ENCODE data around the gene IDI2.

- TF ChIP-seq CTCF (IDR thresholded peaks at IDR 0.05; ENCODE audit: low read depth, low read length, poor library complexity, severe bottlenecking) (no peak), EZH2phosphoT487 (IDR thresholded peaks at IDR 0.05; ENCODE audit: borderline replicate concordance, low read length) (no peak)
Observed at GRCh38 chr10:1045415-1045814, 19.8 kb upstream of the IDI2 start.
